ENCODE results near the gene GNG4.
"Not testable (repeated sequence)": the region's sequence is repeated elsewhere in the genome, so short reads cannot be mapped to it uniquely, and the experiment has no call there.

Gene GNG4

DNA sequence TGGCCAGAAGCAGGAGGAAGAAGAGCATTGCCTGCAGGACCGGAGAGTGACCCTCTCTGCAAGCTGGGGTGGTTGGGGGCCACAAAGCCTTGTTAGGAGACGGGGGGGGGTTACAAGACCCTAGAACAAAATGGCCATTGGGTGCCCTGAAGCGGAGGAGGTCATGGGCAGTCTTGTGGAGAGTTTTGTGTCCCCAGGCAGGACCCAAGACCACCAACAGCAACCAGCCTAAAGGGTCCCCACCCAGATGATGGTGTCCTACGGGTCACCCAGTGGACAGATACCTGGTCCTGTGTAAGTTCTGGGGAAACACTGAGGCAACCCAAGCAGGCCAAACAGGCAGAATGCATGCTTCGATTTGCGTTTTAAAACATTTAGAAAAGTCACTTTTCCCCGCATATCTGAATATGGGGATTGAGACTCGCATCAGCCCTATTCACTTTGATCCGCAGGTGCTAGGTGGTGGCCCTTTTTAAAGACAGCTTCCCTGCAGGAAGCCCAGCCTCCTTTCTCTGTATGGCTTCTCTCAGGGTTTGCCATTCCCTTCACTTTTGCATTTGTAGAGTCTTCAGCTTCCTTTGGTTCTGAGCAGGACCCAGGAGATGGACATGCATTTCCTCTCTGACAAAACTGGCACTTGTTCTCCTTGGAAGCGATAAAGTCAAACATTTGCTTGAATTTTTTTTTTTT is 21.1 kb downstream of the GNG4 start:
- FAIRE-seq (no peak), DNase-seq (ENCODE audit: insufficient read length, low spot score) (no peak)

GRCh38 chr1:235625831-235626230 is 23.8 kb downstream of the GNG4 start:
- FAIRE-seq (no peak), DNase-seq (ENCODE audit: insufficient read length, low spot score) (no peak)

- DNase-seq (ENCODE audit: insufficient read length, low spot score) = no peak
Measured at GRCh38 chr1:235625340-235625739, 24.2 kb downstream of the GNG4 start.

DNA sequence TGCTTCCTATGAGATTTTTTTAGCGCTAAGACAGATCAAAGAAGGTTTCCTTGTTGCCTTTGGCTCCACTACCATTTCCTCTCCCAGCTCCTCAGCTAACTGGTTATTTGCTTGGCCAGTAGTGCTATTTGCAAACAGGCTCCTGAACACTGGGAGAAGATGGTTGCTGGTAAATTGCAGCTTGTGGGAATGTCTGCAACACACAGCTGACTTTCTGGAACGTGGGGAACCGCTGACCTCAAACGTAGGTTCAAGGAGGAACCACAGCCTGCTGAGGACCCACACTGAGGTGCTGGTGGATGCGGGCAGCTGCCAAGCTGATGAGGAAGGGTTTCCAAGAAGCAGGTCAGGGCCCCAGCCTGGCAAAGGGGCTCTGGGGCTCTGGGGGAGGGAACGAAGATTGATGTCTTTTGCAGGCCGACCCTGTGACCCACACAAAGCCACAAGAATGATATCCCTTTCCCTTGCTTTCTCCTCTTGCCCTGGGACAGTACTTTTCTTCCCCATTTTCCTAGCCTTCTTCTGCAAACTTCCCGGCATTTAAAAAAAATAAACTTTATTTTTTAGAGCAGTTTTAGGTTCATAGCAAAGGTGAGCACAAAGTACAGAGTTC is 24.8 kb downstream of the GNG4 start:
- FAIRE-seq (no peak), DNase-seq (ENCODE audit: insufficient read length, low spot score) (no peak)

More at GRCh38 chr1:235625340-235625739, 24.2 kb downstream of the GNG4 start:
- FAIRE-seq = no peak

DNA sequence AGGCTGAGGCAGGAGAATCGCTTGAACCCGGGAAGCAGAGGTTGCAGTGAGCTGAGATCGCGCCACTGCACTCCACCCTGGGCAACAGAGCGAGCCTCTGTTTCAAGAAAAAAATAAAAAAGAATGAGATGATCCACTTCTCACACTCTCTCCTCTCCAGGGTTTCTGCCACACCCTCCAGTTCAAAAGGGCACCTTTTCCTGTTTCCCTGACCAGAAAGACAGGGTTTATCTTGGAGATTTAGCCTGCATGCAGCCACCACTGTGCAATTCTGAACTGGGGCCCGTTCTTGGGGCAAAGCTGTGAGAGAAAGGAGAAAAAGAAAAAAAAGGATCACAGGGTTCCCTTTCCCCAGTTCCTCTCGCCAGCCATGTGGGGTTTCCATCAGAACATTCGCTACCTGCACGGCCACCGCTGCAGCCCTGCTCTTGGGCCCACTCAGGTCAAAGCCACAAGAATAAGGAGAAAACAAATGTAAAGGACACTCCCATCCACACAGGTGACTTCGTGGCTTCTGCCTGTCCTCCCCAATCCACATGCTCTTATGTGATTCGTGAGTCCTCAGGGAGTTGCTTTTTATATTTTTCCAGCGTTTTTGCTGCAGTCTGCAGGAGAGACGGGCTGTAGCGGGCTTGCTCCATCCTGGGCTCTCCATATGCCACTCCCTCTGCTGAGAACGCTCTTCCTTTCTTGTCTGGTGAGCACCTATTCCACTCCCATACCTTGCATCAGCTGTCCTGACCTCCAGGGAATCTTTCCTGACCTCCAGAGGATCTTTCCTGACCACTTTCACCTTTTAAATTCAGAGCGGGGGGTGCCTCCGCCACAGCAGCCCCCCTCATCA is 26.4 kb downstream of the GNG4 start:
- FAIRE-seq = no peak

GRCh38 chr1:235619149-235619548 is 30.4 kb downstream of the GNG4 start:
- not testable (repeated sequence) for DNase-seq (ENCODE audit: insufficient read length, low spot score); FAIRE-seq

More for the DNA sequence above, 26.4 kb downstream of the GNG4 start:
- DNase-seq (ENCODE audit: insufficient read length, low spot score) = no peak

DNA sequence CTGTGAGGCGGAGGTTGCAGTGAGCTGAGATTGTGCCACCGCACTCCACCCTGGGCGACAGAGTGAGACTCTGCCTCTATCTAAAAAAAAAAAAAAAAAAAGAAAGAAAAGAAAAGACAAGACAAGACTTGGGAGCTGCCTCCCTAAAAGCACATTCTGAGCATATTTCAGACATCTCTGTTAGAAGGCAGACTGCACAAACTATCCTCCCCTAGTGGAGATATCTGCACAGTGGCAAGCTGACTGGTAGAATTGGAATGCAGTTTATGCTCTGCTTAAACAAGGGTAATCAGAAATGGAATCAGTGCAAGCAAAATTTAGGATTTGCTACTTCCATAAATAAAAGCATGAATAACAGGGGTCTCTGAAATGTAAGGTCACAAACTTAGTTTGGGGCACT is 31.8 kb downstream of the GNG4 start:
- no peak for FAIRE-seq

DNA sequence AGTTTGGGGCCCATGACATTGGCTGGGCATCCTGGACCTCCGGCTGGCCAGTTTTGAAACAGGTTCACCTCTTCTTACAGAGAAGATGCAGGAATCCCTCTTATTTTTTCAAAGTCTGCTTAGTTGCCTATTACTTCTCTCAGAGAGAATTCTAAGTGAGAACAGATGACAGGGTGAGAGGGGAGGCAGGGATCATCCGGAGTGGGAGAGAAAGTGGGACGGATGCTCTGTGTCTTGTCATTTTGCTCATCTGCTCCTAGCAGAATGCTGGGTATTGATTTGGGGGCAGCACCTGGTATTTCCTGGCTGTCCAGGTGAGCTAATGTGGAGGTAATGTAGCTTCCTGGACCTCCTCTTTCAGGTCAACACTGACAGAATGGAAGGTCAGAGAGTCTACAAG is 32.4 kb downstream of the GNG4 start:
- no peak for DNase-seq (ENCODE audit: insufficient read length, low spot score)
- FAIRE-seq = no peak

More for the DNA sequence above, 31.8 kb downstream of the GNG4 start:
- no peak for DNase-seq (ENCODE audit: insufficient read length, low spot score)

DNA sequence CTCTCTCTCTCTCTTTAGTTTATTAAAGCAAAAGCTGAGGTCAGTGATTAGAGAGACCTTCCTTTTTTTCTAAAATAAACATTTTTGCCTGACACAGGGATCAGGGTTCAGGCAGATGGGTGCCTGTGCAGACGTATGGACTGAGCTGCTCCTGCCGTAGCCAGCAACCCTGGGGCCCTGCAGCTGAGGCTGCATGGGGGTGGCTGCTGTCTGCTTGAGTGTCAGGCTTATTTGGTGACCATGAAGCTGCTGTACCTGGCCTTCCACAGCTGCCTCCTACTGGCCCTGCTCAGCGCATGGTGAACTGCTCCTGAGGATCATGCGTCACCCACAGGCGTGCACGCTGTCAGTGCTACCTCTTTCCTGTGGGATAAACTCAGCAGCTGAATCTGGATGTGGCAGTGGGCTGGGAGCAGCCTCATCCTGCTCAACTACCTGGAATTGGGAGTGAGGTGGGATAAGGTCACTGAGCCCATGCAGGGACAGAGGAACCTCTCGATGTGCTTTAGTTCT is 35.1 kb downstream of the GNG4 start:
- FAIRE-seq (no peak), DNase-seq (ENCODE audit: insufficient read length, low spot score) (no peak)

GRCh38 chr1:235613602-235614001 is 36.0 kb downstream of the GNG4 start:
- no peak for DNase-seq (ENCODE audit: insufficient read length, low spot score)
- FAIRE-seq = no peak

GRCh38 chr1:235612761-235613160 is 36.8 kb downstream of the GNG4 start:
- FAIRE-seq = no peak
- no peak for DNase-seq (ENCODE audit: insufficient read length, low spot score)

- FAIRE-seq = no peak
- no peak for DNase-seq (ENCODE audit: insufficient read length, low spot score)
Measured at GRCh38 chr1:235610157-235610556, 39.4 kb downstream of the GNG4 start.

- no peak for FAIRE-seq
- DNase-seq (ENCODE audit: insufficient read length, low spot score) = no peak
Measured at GRCh38 chr1:235608278-235608677, 41.3 kb downstream of the GNG4 start.

DNA sequence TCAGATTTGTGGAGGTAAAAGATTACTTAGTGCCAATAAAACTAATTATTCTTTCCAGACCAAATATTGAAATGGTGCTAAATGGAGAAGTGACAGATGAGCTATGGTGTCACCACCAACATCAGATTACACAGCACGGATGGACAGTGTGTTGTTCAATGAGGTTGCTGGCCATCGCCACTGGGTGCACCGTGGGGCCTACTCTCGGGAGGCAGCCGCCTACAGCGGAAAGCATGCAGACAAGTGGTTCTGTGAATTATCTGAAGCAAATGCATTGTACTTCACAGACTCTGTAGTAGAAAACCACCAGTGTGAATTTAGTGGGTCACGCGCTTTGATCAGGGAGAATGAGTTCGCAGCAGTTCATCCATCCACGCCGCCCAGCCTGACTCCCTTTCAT is 42.3 kb downstream of the GNG4 start:
- DNase-seq (ENCODE audit: insufficient read length, low spot score) = no peak
- no peak for FAIRE-seq

DNA sequence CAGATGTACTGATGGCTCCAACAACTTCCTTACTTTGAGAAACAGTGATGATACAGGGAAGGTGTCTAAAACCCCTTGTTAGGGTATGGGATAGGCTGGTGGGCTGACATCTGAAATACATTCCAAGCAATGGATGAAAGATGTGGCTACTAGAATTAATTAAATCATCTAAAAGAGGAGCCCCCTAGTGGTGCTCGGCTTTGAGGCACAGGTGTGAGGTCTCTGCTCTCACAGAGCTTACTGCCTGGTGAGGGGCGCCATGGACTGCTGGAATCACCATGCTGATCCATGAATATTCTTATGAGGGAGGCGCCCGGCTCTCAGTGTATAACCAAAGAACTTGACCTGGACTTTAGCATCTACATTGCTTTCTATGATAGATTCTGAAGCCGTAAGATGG is 48.5 kb downstream of the GNG4 start:
- DNase-seq (ENCODE audit: insufficient read length, low spot score) (no peak), FAIRE-seq (no peak)

- DNase-seq (ENCODE audit: insufficient read length, low spot score) = no peak
- no peak for FAIRE-seq
Measured at GRCh38 chr1:235599536-235599935, 50.0 kb downstream of the GNG4 start.

- DNase-seq (ENCODE audit: insufficient read length, low spot score) (no peak), FAIRE-seq (no peak)
Measured at GRCh38 chr1:235597867-235598553, 51.6 kb downstream of the GNG4 start.

DNA sequence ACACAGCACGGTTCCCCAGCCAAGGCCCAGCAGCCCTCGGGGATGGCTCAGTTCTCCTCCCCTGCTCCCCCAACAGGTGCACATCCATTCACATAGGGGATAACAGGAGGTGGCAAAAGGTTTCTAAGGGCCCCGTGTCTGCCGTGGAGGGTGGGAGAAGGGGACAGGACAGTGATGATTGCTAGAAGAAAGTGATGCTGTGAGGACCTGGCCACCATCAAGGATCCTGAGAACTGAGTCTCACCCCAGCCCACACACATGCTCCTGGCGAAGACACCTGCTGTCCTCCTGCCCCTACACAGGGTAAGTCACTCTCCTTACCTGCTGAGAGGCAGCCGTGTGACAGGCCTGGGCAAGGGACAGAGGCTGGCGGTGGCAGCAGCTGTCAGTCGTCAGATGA is 54.5 kb downstream of the GNG4 start:
- FAIRE-seq = no peak
- no peak for DNase-seq (ENCODE audit: insufficient read length, low spot score)

- FAIRE-seq = not testable (repeated sequence)
Measured at GRCh38 chr1:235594281-235594895, 55.2 kb downstream of the GNG4 start.

GRCh38 chr1:235588916-235589515 is 60.6 kb downstream of the GNG4 start:
- DNase-seq (ENCODE audit: insufficient read length, low spot score) (no peak), FAIRE-seq (no peak)

More at GRCh38 chr1:235594281-235594895, 55.2 kb downstream of the GNG4 start:
- not testable (repeated sequence) for DNase-seq (ENCODE audit: insufficient read length, low spot score)
